Activated CD8-positive, alpha-beta T cell treated with anti-CD3 and anti-CD28 coated beads, Interleukin-2, amount 10 ng/mL, durations not matched to agents 7 days and 5 days (primary cell): ENCODE data around the gene RGS9BP. TPM values are rescaled to one million over a fixed set of nuclear protein-coding genes. Genes with fewer than 3 reads are reported as not detected.
A peak's percentile ranks its signal among the peaks of the same experiment; 100 is the strongest.

ENCODE experiments used
- ATAC-seq: fragments of 150-1000 bp; cut with Tn5 transposase; one replicate; pipeline ENCODE4 v1.10.0; 2021; ENCODE audit warnings: moderate library complexity
- CTCF ChIA-PET: fragments of 350-600 bp; sonication (Branson Sonifier 250); formaldehyde crosslinking; loops from one replicate; lab custom pipeline; 2021; ENCODE audit warnings: antibody characterized with exemption; lab: Charles Lee
- POLR2A ChIA-PET: fragments of 350-600 bp; sonication (Branson Sonifier 250); formaldehyde crosslinking; loops from one replicate; lab custom pipeline; 2021; ENCODE audit warnings: antibody characterized with exemption; lab: Charles Lee
- DNase-seq: peaks from one replicate; pipeline ENCODE4 v3.0.0-alpha.2; 2020
- H3K27ac Mint-ChIP-seq: one replicate; pipeline ENCODE4 v1.8.0; 2021; ENCODE audit warnings: mild to moderate bottlenecking, mixed read lengths
- H3K27me3 Mint-ChIP-seq: one replicate; pipeline ENCODE4 v1.8.0; 2021; ENCODE audit warnings: low read depth, mixed read lengths
- H3K36me3 Mint-ChIP-seq: one replicate; pipeline ENCODE4 v1.8.0; 2021; ENCODE audit warnings: low read depth, mixed read lengths
- H3K4me1 Mint-ChIP-seq: one replicate; pipeline ENCODE4 v1.8.0; 2021; ENCODE audit warnings: low read depth, mixed read lengths
- H3K4me3 Mint-ChIP-seq: one replicate; pipeline ENCODE4 v1.8.0; 2021; ENCODE audit warnings: mild to moderate bottlenecking, mixed read lengths
- H3K9me3 Mint-ChIP-seq: one replicate; pipeline ENCODE4 v1.8.0; 2022; ENCODE audit warnings: mixed read lengths; ENCODE audit not compliant: insufficient read depth
- total RNA-seq, 2 experiments: library from RNA; stranded (reverse); gene quantifications; one replicate each; pipeline ENCODE4 v1.2.3, GENCODE V29; 2021

Gene RGS9BP
- total RNA-seq, result under 1 TPM; 0.34 to 0.37 TPM

GRCh38 chr19:32675720-32676185, at the start of gene RGS9BP:
RGS9BP (plus strand) TSS chr19:32675848; CDS start chr19:32676264, 416 bp downstream.
- ChIA-PET CTCF (interaction anchor here (0.9 to 1.8 kb wide), 6 partner anchors 11 to 76 kb away, joined by 3 to 12 read pairs (median 4); partner anchors contain the start of gene NUDT19), POLR2A (interaction anchor here (0.6 to 2.2 kb wide), 3 partner anchors 16 to 39 kb away, joined by 3 to 14 read pairs (median 7); partner anchors contain the start of gene NUDT19)
- no peaks in the 10 kb centered on the region for H3K9me3 Mint-ChIP-seq
- ATAC-seq (peak; percentile 48), DNase-seq (peak; percentile 68)
- peak within 1 kb of the TSS; percentile 82 for H3K27ac Mint-ChIP-seq
- peak within 1 kb of the TSS; percentile 80 for H3K4me3 Mint-ChIP-seq
- peaks cover 5% of the 10 kb centered on the region for H3K36me3 Mint-ChIP-seq
- peaks cover 25% of the 10 kb centered on the region for H3K27me3 Mint-ChIP-seq
- H3K4me1 Mint-ChIP-seq, result peaks cover 39% of the 10 kb centered on the region

GRCh38 chr19:32626969-32627368, 48.7 kb upstream of the RGS9BP start:
- no peak for ATAC-seq
- POLR2A ChIA-PET, result no interaction called here
- CTCF ChIA-PET, result no interaction called here
- no peak overlapping the region for H3K27ac Mint-ChIP-seq
- no peaks in the 10 kb centered on the region for H3K4me1 Mint-ChIP-seq
- no peak for DNase-seq
- H3K36me3 Mint-ChIP-seq, result peaks cover 26% of the 10 kb centered on the region
- H3K4me3 Mint-ChIP-seq, result no peak overlapping the region
- H3K9me3 Mint-ChIP-seq, result no peaks in the 10 kb centered on the region
- no peaks in the 10 kb centered on the region for H3K27me3 Mint-ChIP-seq

GRCh38 chr19:32627714-32628270, 47.9 kb upstream of the RGS9BP start:
- DNase-seq (no peak), ATAC-seq (no peak)
- no peaks in the 10 kb centered on the region for H3K27me3 Mint-ChIP-seq
- no peaks in the 10 kb centered on the region for H3K9me3 Mint-ChIP-seq
- H3K27ac Mint-ChIP-seq, result no peak overlapping the region
- peaks cover 21% of the 10 kb centered on the region for H3K36me3 Mint-ChIP-seq
- CTCF ChIA-PET, result no interaction called here
- no peaks in the 10 kb centered on the region for H3K4me1 Mint-ChIP-seq
- POLR2A ChIA-PET, result no interaction called here
- H3K4me3 Mint-ChIP-seq, result no peak overlapping the region

GRCh38 chr19:32630338-32630737, 45.3 kb upstream of the RGS9BP start:
- H3K4me1 Mint-ChIP-seq, result no peaks in the 10 kb centered on the region
- no peak for ATAC-seq
- ChIA-PET POLR2A (no interaction called here), CTCF (interaction anchor here (1.4 kb wide), 1 partner anchor 12 kb away, joined by 3 read pairs; no protein-coding TSS in a partner anchor)
- no peak overlapping the region for H3K27ac Mint-ChIP-seq
- H3K36me3 Mint-ChIP-seq, result peaks cover 16% of the 10 kb centered on the region
- H3K9me3 Mint-ChIP-seq, result no peaks in the 10 kb centered on the region
- no peaks in the 10 kb centered on the region for H3K27me3 Mint-ChIP-seq
- no peak overlapping the region for H3K4me3 Mint-ChIP-seq
- no peak for DNase-seq

- POLR2A ChIA-PET, result no interaction called here
- H3K27me3 Mint-ChIP-seq, result no peaks in the 10 kb centered on the region
- no peaks in the 10 kb centered on the region for H3K9me3 Mint-ChIP-seq
- no peak for ATAC-seq
- H3K4me1 Mint-ChIP-seq, result no peaks in the 10 kb centered on the region
- DNase-seq, result no peak
- H3K36me3 Mint-ChIP-seq, result peaks cover 20% of the 10 kb centered on the region
- H3K4me3 Mint-ChIP-seq, result no peak overlapping the region
- CTCF ChIA-PET, result interaction anchor here (1.4 kb wide), 1 partner anchor 11 kb away, joined by 3 read pairs; no protein-coding TSS in a partner anchor
- H3K27ac Mint-ChIP-seq, result no peak overlapping the region
Observed at GRCh38 chr19:32631381-32631780, 44.3 kb upstream of the RGS9BP start.

- DNase-seq, result no peak
- no peak overlapping the region for H3K4me3 Mint-ChIP-seq
- H3K36me3 Mint-ChIP-seq, result peaks cover 52% of the 10 kb centered on the region
- ATAC-seq, result no peak
- no peak overlapping the region for H3K27ac Mint-ChIP-seq
- POLR2A ChIA-PET, result no interaction called here
- no peaks in the 10 kb centered on the region for H3K9me3 Mint-ChIP-seq
- CTCF ChIA-PET, result no interaction called here
- no peaks in the 10 kb centered on the region for H3K27me3 Mint-ChIP-seq
- H3K4me1 Mint-ChIP-seq, result peaks cover 11% of the 10 kb centered on the region
Observed at GRCh38 chr19:32637480-32637879, 38.2 kb upstream of the RGS9BP start.

- ATAC-seq (no peak), DNase-seq (no peak)
- no peaks in the 10 kb centered on the region for H3K9me3 Mint-ChIP-seq
- POLR2A ChIA-PET, result interaction anchor here (1.1 kb wide), 1 partner anchor 8 kb away, joined by 5 read pairs; no protein-coding TSS in a partner anchor
- H3K27me3 Mint-ChIP-seq, result no peaks in the 10 kb centered on the region
- peaks cover 60% of the 10 kb centered on the region for H3K36me3 Mint-ChIP-seq
- H3K4me3 Mint-ChIP-seq, result no peak overlapping the region
- H3K27ac Mint-ChIP-seq, result no peak overlapping the region
- peaks cover 22% of the 10 kb centered on the region for H3K4me1 Mint-ChIP-seq
- CTCF ChIA-PET, result interaction anchor here (0.6 to 1.5 kb wide), 3 partner anchors 10 to 38 kb away, joined by 3 to 4 read pairs (median 4); no protein-coding TSS in a partner anchor
Observed at GRCh38 chr19:32638625-32639024, 37.0 kb upstream of the RGS9BP start.

- no peaks in the 10 kb centered on the region for H3K27me3 Mint-ChIP-seq
- peaks cover 50% of the 10 kb centered on the region for H3K4me1 Mint-ChIP-seq
- ATAC-seq (peak; percentile 96), DNase-seq (peak; percentile 89)
- ChIA-PET CTCF (interaction anchor here (1.1 kb wide), 1 partner anchor 13 kb away, joined by 4 read pairs; no protein-coding TSS in a partner anchor), POLR2A (no interaction called here)
- H3K4me3 Mint-ChIP-seq, result peak overlapping the region; percentile 49
- no peaks in the 10 kb centered on the region for H3K9me3 Mint-ChIP-seq
- H3K27ac Mint-ChIP-seq, result peak overlapping the region; percentile 89
- H3K36me3 Mint-ChIP-seq, result peaks cover 71% of the 10 kb centered on the region
Observed at GRCh38 chr19:32642771-32643170, 32.9 kb upstream of the RGS9BP start.

- H3K4me3 Mint-ChIP-seq, result peak overlapping the region; percentile 48
- H3K36me3 Mint-ChIP-seq, result peaks cover 61% of the 10 kb centered on the region
- ChIA-PET CTCF (interaction anchor here (1.0 to 2.0 kb wide), 2 partner anchors 9 to 46 kb away, joined by 3 to 10 read pairs; no protein-coding TSS in a partner anchor), POLR2A (interaction anchor here (0.6 to 1.2 kb wide), 3 partner anchors 8 to 47 kb away, joined by 3 to 5 read pairs (median 4); partner anchors contain the start of gene NUDT19)
- no peaks in the 10 kb centered on the region for H3K27me3 Mint-ChIP-seq
- ATAC-seq (no peak), DNase-seq (peak; percentile 56)
- no peaks in the 10 kb centered on the region for H3K9me3 Mint-ChIP-seq
- H3K27ac Mint-ChIP-seq, result peak overlapping the region; percentile 78
- peaks cover 55% of the 10 kb centered on the region for H3K4me1 Mint-ChIP-seq
Observed at GRCh38 chr19:32646556-32646955, 29.1 kb upstream of the RGS9BP start.

GRCh38 chr19:32647361-32647760, 28.3 kb upstream of the RGS9BP start:
- no peak for ATAC-seq
- DNase-seq, result peak; percentile 52
- Mint-ChIP-seq H3K27ac (peak overlapping the region; percentile 78), H3K9me3 (no peaks in the 10 kb centered on the region), H3K36me3 (peaks cover 55% of the 10 kb centered on the region), H3K27me3 (no peaks in the 10 kb centered on the region), H3K4me3 (peak overlapping the region; percentile 48), H3K4me1 (peaks cover 48% of the 10 kb centered on the region)
- POLR2A ChIA-PET, result no interaction called here
- CTCF ChIA-PET, result interaction anchor here (0.8 to 2.0 kb wide), 4 partner anchors 28 to 47 kb away, joined by 3 to 10 read pairs (median 6); partner anchors contain the start of genes ANKRD27 and RGS9BP

- ChIA-PET CTCF (interaction anchor here (1.3 kb wide), 1 partner anchor 10 kb away, joined by 4 read pairs; no protein-coding TSS in a partner anchor), POLR2A (interaction anchor here (0.6 kb wide), 1 partner anchor 230 kb away, joined by 3 read pairs; no protein-coding TSS in a partner anchor)
- Mint-ChIP-seq H3K4me3 (no peak overlapping the region), H3K4me1 (peaks cover 26% of the 10 kb centered on the region), H3K36me3 (peaks cover 38% of the 10 kb centered on the region), H3K9me3 (no peaks in the 10 kb centered on the region), H3K27ac (no peak overlapping the region), H3K27me3 (no peaks in the 10 kb centered on the region)
- ATAC-seq, result no peak
- DNase-seq, result no peak
Observed at GRCh38 chr19:32649751-32650150, 25.9 kb upstream of the RGS9BP start.

- H3K4me3 Mint-ChIP-seq, result no peak overlapping the region
- peaks cover 41% of the 10 kb centered on the region for H3K36me3 Mint-ChIP-seq
- POLR2A ChIA-PET, result no interaction called here
- no peaks in the 10 kb centered on the region for H3K9me3 Mint-ChIP-seq
- no peaks in the 10 kb centered on the region for H3K27me3 Mint-ChIP-seq
- DNase-seq (no peak), ATAC-seq (no peak)
- no peak overlapping the region for H3K27ac Mint-ChIP-seq
- CTCF ChIA-PET, result no interaction called here
- H3K4me1 Mint-ChIP-seq, result peaks cover 26% of the 10 kb centered on the region
Observed at GRCh38 chr19:32650671-32651070, 25.0 kb upstream of the RGS9BP start.
